Lung (tissue), 12 donors: Measurements from ENCODE around the gene ZNF687. TPM values are rescaled to one million over a fixed set of nuclear protein-coding genes. Genes with fewer than 3 reads are reported as not detected.
A peak's percentile ranks its signal among the peaks of the same experiment; 100 is the strongest.

Experiments
- ATAC-seq: fragments of 200-7000 bp; cut with Tn5 transposase; one replicate; pipeline ENCODE4 v1.9.1; 2020; ENCODE audit warnings: moderate number of reproducible peaks; ENCODE audit not compliant: insufficient read depth, low FRiP score
- DNase-seq, 3 donors: peaks; one replicate each; pipeline ENCODE4 v3.0.0-alpha.2; 2013 to 2017
- H3K27ac ChIP-seq, 2 donors: one replicate each; pipeline ENCODE4 v1.5.1; 2013; ENCODE audit warnings: mild to moderate bottlenecking in 2 of 2, moderate library complexity in 2 of 2, control low read depth in 1 of 2, inconsistent platforms in 1 of 2, low read depth in 1 of 2, low read length in 1 of 2
- H3K27me3 ChIP-seq, 3 donors: one replicate each; pipeline ENCODE4 v1.5.1; 2013; ENCODE audit warnings: low read length in 2 of 3; ENCODE audit not compliant: control insufficient read depth in 3 of 3, insufficient read depth in 3 of 3
- H3K36me3 ChIP-seq, 4 donors: one replicate each; pipeline ENCODE4 v1.5.1; 2013; ENCODE audit warnings: low read length in 4 of 4, mild to moderate bottlenecking in 1 of 4, moderate library complexity in 1 of 4; ENCODE audit not compliant: control insufficient read depth in 4 of 4, insufficient read depth in 4 of 4
- H3K4me1 ChIP-seq, 5 donors: one replicate each; pipeline ENCODE4 v1.5.1; 2013; ENCODE audit warnings: low read length in 5 of 5, mild to moderate bottlenecking in 2 of 5, moderate library complexity in 1 of 5; ENCODE audit not compliant: control insufficient read depth in 5 of 5, insufficient read depth in 5 of 5
- H3K4me3 ChIP-seq: one replicate; pipeline ENCODE4 v1.5.1; 2013; ENCODE audit warnings: mild to moderate bottlenecking, control low read depth, moderate library complexity
- H3K9ac ChIP-seq, 2 donors: one replicate each; pipeline ENCODE4 v1.5.1; 2013; ENCODE audit warnings: low read length in 2 of 2, control low read depth in 1 of 2; ENCODE audit not compliant: insufficient read depth in 1 of 2
- H3K9me3 ChIP-seq, 4 donors: one replicate each; pipeline ENCODE4 v1.5.1; 2013; ENCODE audit warnings: low read length in 3 of 4, mild to moderate bottlenecking in 1 of 4, moderate library complexity in 1 of 4; ENCODE audit not compliant: control insufficient read depth in 4 of 4, insufficient read depth in 3 of 4
- WGBS, 2 donors: extraction: QIAGEN DNeasy Blood & Tissue Kit; methylation state at CpG; one replicate each; pipeline ENCODE4 v1.1.7; 2013; 5-methylcytosine and 5-hydroxymethylcytosine counted together
- polyA plus RNA-seq, 2 donors: library from polyadenylated mRNA; stranded (reverse); fragments of 200-250 nt; gene quantifications; one replicate each; pipeline ENCODE4 v1.2.1, GENCODE V29; 2013
- total RNA-seq, 2 donors: library from RNA; depleted of rRNA in 1 of 2; stranded (reverse); fragments of >200 nt in 1 of 2; gene quantifications; one replicate each; pipeline ENCODE4 v1.2.1, GENCODE V29; 2014 to 2021
- TF ChIP-seq, protein P1 (sequence below): IDR thresholded peaks from 2 replicates; pipeline ENCODE4 v1.5.1; 2012; ENCODE audit warnings: mild to moderate bottlenecking; ENCODE audit errors: control extremely low read depth, extremely low read depth
- donor health status: control.
- donor health status: control.
- donor health status: Bipolar disorder and iron deficiency.
- donor health status: healthy.
- donor health status: DM: yes; HTN: yes; CAD: no.

Gene ZNF687
- total and polyA plus RNA-seq, 4 donors = 9.6 to 31.2 (median 13.8) TPM

DNA sequence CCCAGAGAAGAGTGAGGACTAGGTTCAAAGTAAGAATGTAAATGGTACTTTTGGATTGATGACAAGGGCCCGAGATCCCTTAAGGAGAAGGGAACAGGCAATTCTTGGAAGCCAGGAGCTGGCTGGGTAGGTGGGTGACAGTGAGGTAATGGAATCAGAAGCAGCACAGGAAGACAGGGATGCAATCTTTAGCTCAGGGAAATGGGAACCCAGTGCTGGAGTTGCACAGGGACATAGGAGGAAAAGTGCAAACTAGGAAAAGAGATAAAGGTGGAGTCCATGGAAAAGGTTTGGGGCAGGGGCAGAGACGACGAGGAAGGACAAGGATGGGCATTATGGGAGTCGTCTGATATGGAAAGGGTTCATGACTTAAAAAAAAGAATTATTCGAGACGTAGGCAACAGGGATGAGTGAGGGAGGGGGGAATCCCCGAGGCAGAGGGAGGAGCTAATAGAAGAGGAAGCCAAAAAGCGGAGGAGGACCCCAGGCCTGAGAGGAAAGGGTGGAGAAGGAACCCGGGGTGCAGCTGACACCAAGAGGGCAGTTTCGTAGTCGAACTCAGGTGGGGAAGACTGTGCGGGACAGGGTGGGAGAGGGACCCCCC is 44.6 kb downstream of the ZNF687 start:
- peak overlapping the region; percentile 31 to 84 for H3K9ac ChIP-seq
- no peaks in the 10 kb centered on the region for H3K9me3 ChIP-seq
- TF ChIP-seq, protein P1, sequence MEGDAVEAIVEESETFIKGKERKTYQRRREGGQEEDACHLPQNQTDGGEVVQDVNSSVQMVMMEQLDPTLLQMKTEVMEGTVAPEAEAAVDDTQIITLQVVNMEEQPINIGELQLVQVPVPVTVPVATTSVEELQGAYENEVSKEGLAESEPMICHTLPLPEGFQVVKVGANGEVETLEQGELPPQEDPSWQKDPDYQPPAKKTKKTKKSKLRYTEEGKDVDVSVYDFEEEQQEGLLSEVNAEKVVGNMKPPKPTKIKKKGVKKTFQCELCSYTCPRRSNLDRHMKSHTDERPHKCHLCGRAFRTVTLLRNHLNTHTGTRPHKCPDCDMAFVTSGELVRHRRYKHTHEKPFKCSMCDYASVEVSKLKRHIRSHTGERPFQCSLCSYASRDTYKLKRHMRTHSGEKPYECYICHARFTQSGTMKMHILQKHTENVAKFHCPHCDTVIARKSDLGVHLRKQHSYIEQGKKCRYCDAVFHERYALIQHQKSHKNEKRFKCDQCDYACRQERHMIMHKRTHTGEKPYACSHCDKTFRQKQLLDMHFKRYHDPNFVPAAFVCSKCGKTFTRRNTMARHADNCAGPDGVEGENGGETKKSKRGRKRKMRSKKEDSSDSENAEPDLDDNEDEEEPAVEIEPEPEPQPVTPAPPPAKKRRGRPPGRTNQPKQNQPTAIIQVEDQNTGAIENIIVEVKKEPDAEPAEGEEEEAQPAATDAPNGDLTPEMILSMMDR = no peak
- H3K27me3 ChIP-seq = no peaks in the 10 kb centered on the region
- DNase-seq = peak; percentile 58 to 76 (median 75)
- 2 to 4% methylated on average over 12 of the region's 12 CpGs for WGBS, 2 donors
- peaks cover 0 to 15% (median 8%) of the 10 kb centered on the region in 4 donors for H3K36me3 ChIP-seq
- peak overlapping the region; percentile 91 to 93 for H3K27ac ChIP-seq
- H3K4me3 ChIP-seq = peak overlapping the region; percentile 80
- peak; percentile 68 for ATAC-seq
- peaks cover 5 to 23% (median 9%) of the 10 kb centered on the region in 5 donors for H3K4me1 ChIP-seq

DNA sequence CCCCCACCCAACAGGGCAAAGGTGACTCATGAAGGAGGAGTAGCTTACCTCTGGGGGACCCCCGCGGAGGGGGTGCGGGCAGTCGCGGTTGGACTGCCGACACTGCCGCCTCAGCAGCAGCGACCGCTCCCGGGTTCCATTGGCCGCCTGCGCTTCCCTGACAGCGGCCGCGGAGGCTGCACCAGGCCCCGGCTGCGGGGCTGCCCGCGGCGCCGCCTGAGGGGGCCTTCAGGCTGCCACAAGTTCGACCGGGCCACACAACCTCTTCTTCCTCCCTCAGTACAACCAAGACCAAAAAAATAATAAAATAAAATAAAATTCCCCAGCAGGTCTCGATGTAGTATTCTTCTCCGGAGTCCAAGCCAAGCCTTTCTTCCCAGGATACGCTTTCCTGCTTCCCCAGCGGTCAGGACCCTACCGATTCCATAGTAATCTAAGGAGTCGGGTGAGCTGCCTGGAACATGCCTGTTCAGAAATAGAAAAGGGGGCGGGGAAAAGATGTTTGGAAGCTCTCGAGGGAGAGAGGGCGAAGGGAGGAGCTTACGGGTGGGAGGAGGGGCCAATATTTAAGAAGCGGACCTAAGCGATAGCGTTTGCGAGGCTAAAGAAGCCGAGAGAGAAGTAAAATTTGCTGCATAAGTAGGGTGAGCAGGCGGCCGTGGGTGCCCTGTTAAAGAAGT is 45.3 kb downstream of the ZNF687 start, which contains the start of gene PI4KB:
PI4KB (minus strand) TSS at position 194 of the 680 bp plus-strand sequence. CDS start 10,935 bp downstream, outside the sequence.
- Histone ChIP-seq H3K36me3 (peaks cover 0 to 11% (median 6%) of the 10 kb centered on the region in 4 donors), H3K9me3 (no peaks in the 10 kb centered on the region), H3K4me3 (peak within 1 kb of the TSS; percentile 80), H3K27me3 (no peaks in the 10 kb centered on the region), H3K4me1 (peaks cover 5 to 23% (median 9%) of the 10 kb centered on the region in 5 donors), H3K27ac (peak within 1 kb of the TSS; percentile 91 to 93), H3K9ac (peak within 1 kb of the TSS; percentile 40 to 96)
- peak; percentile 96 to 100 (median 99) for DNase-seq
- 0% methylated on average over 40 of the region's 40 CpGs for WGBS, 2 donors
- TF ChIP-seq, protein P1 = no peak
- peak; percentile 97 for ATAC-seq

DNA sequence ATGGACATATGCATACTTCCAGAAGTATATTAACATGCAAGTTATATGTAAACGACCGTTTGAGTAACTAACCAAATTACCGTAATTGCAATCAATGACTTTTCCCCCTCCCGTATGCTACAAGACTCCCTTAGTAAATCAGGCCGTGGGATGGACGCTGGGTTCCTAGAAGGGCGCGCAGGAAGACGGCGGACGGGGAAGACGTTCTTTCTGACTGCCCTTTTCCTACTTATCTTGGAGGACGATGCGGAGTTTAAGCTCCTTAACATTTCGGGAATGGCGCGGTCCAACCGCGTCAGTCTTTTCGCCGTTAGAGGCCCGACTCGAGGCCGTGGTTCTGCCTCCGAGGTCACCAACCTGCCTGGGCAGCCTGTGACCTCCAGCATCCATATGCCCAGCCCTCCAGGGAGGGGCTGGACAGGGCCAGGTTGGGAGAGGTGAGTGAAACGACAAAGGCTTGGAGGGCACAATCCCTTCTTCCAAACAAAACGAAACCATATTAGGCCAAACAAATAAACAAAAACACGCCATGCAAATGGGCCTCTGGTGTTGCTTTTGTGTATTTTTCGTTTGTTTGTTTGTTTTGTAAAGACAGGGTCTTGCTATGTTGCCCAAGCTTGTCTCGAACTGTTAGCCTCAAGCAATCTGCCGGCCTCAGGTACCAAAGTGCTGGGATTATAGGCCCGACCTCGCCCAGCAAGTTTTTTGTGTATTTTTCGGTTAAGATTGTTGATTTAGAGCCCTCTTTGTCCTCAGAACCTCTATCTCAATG is 46.0 kb downstream of the ZNF687 start:
- Histone ChIP-seq H3K9me3 (no peaks in the 10 kb centered on the region), H3K27ac (peak overlapping the region; percentile 81 to 93), H3K27me3 (no peaks in the 10 kb centered on the region), H3K36me3 (peaks cover 0 to 10% (median 3%) of the 10 kb centered on the region in 4 donors), H3K4me3 (peak overlapping the region; percentile 42), H3K4me1 (peaks cover 5 to 23% (median 9%) of the 10 kb centered on the region in 5 donors), H3K9ac (peak overlapping the region; percentile 31 to 91)
- peak in 1 of 3 donors; percentile 36 for DNase-seq
- ATAC-seq = no peak
- TF ChIP-seq, protein P1 = no peak
- WGBS, 2 donors = 20 to 23% methylated on average over 34 of the region's 34 CpGs
